ENCODE results near the gene TEX26.

- TF ChIP-seq MAFK (IDR thresholded peaks at IDR 0.05; ENCODE audit: partially characterized antibody) (no peak), USF2 (IDR thresholded peaks at IDR 0.05) (no peak), CTCF (IDR thresholded peaks at IDR 0.05) (no peak), ZC3H11A (IDR thresholded peaks at IDR 0.05) (no peak), EP300 (IDR thresholded peaks at IDR 0.05) (no peak), EHMT2 (IDR thresholded peaks at IDR 0.05; ENCODE audit: low read depth) (no peak)
Observed at GRCh38 chr13:30943881-30944280, 11.4 kb downstream of the TEX26 start.

All from A549 (cell line).